Activated CD4-positive, alpha-beta T cell treated with anti-CD3 and anti-CD28 coated beads, Interleukin-2, amount 10 ng/mL, durations not matched to agents 7 days and 5 days (primary cell): ENCODE results near the gene PTPRN2. TPM values are rescaled to one million over a fixed set of nuclear protein-coding genes. Genes with fewer than 3 reads are reported as not detected.

Source experiments
- CTCF ChIA-PET: fragments of 350-600 bp; sonication (Branson Sonifier 250); formaldehyde crosslinking; loops from one replicate; lab custom pipeline; 2021; ENCODE audit warnings: antibody characterized with exemption; lab: Charles Lee
- POLR2A ChIA-PET: fragments of 350-600 bp; sonication (Branson Sonifier 250); formaldehyde crosslinking; loops from one replicate; lab custom pipeline; 2021; ENCODE audit warnings: antibody characterized with exemption; lab: Charles Lee
- DNase-seq: peaks from one replicate; pipeline ENCODE4 v3.0.0-alpha.2; 2020
- H3K27ac Mint-ChIP-seq: one replicate; pipeline ENCODE4 v1.8.0; 2021; ENCODE audit warnings: mild to moderate bottlenecking, moderate library complexity, mixed read lengths
- H3K27me3 Mint-ChIP-seq: one replicate; pipeline ENCODE4 v1.8.0; 2021; ENCODE audit warnings: mixed read lengths
- H3K36me3 Mint-ChIP-seq: one replicate; pipeline ENCODE4 v1.8.0; 2021; ENCODE audit warnings: low read depth, mixed read lengths
- H3K4me1 Mint-ChIP-seq: one replicate; pipeline ENCODE4 v1.8.0; 2021; ENCODE audit warnings: mixed read lengths
- H3K4me3 Mint-ChIP-seq: one replicate; pipeline ENCODE4 v1.8.0; 2021; ENCODE audit warnings: mild to moderate bottlenecking, moderate library complexity, mixed read lengths
- H3K9me3 Mint-ChIP-seq: one replicate; pipeline ENCODE4 v1.8.0; 2021; ENCODE audit warnings: mixed read lengths
- total RNA-seq, 2 experiments: library from RNA; stranded (reverse); gene quantifications; one replicate each; pipeline ENCODE4 v1.2.3, GENCODE V29; 2021

The PTPRN2 gene
- total RNA-seq, 2 experiments from 2014 or later: 2.6 to 2.7 TPM

DNA sequence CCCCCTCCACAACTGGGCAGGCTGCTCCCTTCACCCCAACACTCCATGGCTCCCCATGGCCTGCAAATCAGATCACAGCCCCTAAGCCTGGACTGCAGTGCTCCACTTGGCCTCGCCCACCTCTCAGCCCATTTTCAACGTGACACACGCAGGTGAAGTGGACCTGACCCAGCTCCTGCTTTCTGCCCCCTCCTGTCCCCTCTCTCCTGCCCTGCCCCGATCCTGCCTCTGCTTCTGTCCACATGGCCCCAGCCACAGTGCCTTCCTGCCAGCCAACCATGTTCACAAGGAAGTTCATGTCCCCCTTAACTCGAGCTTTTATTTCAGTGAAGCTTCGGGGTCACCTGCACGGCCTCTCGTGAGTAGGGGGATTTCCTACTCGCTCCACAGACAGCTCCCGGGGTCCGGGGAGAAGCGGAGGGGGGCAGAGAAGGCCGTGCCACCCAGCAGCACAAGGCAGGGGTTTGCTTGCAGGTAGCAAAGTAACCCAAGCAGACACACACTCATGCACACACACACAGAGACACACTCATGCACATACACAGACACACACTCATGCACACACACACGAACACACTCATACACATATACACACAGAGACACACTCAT lies 713.3 kb downstream of the PTPRN2 start:
- H3K27ac Mint-ChIP-seq: peak overlapping the region; percentile 41
- POLR2A ChIA-PET: no interaction called here

DNA sequence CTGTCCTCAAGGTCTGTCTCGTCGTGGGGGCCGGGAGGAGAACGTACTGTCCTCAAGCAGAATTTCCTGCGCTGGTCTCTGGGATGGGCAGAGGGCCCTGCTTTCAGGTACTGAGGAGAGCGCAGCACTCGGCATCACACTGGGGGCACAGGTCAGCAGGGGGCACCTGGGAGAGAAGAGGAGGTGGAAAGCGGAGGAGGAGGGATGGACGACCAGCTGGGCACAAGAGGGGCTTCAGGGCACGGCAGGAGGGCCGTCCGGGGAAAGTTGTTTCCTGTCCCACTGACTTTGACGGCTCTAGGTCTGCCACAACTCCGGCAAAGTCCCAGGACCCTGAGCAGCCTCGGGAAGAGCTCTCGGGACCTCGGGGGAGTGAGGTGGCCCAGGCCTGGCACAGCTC lies 714.0 kb downstream of the PTPRN2 start:
- H3K4me3 Mint-ChIP-seq: no peak overlapping the region
- no peak overlapping the region for H3K27ac Mint-ChIP-seq
- H3K36me3 Mint-ChIP-seq: no peaks in the 10 kb centered on the region
- peaks cover 23% of the 10 kb centered on the region for H3K4me1 Mint-ChIP-seq
- DNase-seq: no peak
- H3K9me3 Mint-ChIP-seq: peaks cover 6% of the 10 kb centered on the region
- H3K27me3 Mint-ChIP-seq: no peaks in the 10 kb centered on the region
- ChIA-PET POLR2A (no interaction called here), CTCF (interaction anchor here (0.8 to 1.4 kb wide), 2 partner anchors 435 to 444 kb away, joined by 3 read pairs; no protein-coding TSS in a partner anchor)

More for the DNA sequence above, 713.3 kb downstream of the PTPRN2 start:
- no peaks in the 10 kb centered on the region for H3K36me3 Mint-ChIP-seq
- H3K9me3 Mint-ChIP-seq: peaks cover 4% of the 10 kb centered on the region
- H3K4me3 Mint-ChIP-seq: peak overlapping the region; percentile 65
- peaks cover 23% of the 10 kb centered on the region for H3K4me1 Mint-ChIP-seq
- H3K27me3 Mint-ChIP-seq: no peaks in the 10 kb centered on the region
- no peak for DNase-seq
- CTCF ChIA-PET: interaction anchor here (0.8 to 1.4 kb wide), 2 partner anchors 436 to 445 kb away, joined by 3 read pairs; no protein-coding TSS in a partner anchor

DNA sequence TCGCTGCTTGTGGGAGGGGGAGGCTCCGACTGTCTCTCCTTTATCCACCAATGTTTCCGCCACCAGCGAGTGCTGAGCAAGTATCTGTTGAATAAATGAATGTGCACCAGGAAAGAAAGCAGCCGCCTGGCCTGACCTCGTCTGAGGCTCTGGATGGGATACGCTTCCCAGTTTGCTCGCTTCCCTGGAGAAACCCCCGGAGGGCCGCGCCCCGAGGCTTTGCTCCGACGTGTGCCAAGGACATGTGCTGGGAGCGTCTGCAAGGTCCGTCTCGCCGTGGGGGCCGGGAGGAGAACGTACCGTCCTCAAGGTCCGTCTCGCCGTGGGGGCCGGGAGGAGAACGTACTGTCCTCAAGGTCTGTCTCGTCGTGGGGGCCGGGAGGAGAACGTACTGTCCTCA lies 714.4 kb downstream of the PTPRN2 start:
- POLR2A ChIA-PET: no interaction called here
- Mint-ChIP-seq H3K36me3 (no peaks in the 10 kb centered on the region), H3K4me3 (no peak overlapping the region), H3K27me3 (no peaks in the 10 kb centered on the region), H3K9me3 (peaks cover 7% of the 10 kb centered on the region), H3K27ac (no peak overlapping the region), H3K4me1 (peaks cover 23% of the 10 kb centered on the region)
- CTCF ChIA-PET: no interaction called here
- no peak for DNase-seq

DNA sequence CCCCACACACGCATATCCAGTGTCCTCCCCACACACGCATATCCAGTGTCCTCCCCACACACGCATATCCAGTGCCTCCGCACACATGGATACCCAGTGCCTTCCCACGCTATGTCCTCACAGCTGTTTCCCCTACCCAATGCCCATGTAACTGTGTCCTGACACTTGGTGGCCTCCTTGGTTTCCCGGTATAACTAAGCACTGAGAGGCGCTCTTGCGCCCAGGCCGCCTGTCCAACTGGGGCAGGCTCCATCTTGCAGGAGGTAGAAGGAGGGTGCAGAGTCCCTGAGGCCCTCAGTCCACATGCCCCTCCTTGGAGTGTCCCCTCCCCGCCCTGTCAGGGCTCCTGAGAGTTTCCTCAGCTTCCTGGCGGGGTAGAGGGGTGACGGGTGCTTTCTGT lies 715.2 kb downstream of the PTPRN2 start:
- POLR2A ChIA-PET: no interaction called here
- Mint-ChIP-seq H3K27ac (no peak overlapping the region), H3K36me3 (no peaks in the 10 kb centered on the region), H3K4me1 (peaks cover 23% of the 10 kb centered on the region), H3K27me3 (no peaks in the 10 kb centered on the region), H3K9me3 (peaks cover 9% of the 10 kb centered on the region), H3K4me3 (no peak overlapping the region)
- CTCF ChIA-PET: no interaction called here
- no peak for DNase-seq

DNA sequence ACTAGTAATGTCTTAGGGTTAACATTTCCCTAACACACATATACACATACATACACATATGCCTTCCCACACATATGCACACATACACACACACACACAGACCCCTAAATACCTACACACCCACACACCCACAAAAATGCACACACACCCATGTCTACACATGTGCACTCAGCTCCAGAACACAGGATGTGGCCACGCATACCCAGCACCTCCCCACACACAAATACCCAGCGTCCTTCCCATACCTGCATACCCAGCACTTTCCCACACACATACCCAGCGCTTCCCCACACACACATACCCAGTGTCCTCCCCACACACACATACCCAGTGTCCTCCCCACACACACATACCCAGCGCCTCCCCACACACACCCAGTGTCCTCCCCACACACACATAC lies 715.9 kb downstream of the PTPRN2 start:
- Mint-ChIP-seq H3K4me1 (peaks cover 23% of the 10 kb centered on the region), H3K4me3 (no peak overlapping the region)

DNA sequence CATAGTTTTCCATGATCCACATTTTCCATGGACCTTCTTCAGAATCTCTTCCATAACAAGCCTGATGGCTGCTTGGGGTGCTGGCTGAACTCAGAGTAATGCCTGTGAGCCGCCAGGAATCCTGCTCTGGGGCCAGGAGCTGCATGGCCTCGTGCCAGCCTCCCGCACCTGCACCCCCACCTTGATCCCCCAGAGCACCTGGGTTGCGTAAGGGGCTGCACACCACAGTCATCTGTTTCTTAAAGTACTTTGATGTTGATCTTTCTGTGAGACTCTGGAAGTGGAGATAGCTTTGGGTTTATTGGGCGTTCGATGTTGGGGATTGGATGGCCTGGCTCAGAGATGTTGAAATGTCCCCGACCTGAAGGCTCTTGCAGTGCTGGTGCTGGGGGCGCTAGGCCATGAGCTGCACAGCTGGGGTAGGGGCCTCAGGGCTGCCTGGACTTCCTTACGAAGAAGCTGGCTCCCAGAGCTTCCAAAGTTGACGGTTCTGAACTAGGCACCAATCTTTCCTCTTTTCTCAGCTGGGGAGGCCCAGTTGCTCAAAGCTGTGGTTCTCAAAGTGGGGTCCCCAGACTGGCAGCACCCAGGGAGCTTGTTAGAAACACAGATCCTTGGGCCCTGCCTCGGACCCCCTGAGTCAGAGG lies 716.9 kb downstream of the PTPRN2 start:
- Mint-ChIP-seq H3K36me3 (no peaks in the 10 kb centered on the region), H3K4me3 (no peak overlapping the region), H3K27me3 (no peaks in the 10 kb centered on the region), H3K4me1 (peaks cover 23% of the 10 kb centered on the region), H3K9me3 (peaks cover 10% of the 10 kb centered on the region), H3K27ac (no peak overlapping the region)
- no peak for DNase-seq
- CTCF ChIA-PET: no interaction called here
- POLR2A ChIA-PET: no interaction called here

More for the DNA sequence above, 715.9 kb downstream of the PTPRN2 start:
- CTCF ChIA-PET: no interaction called here
- POLR2A ChIA-PET: no interaction called here
- Mint-ChIP-seq H3K36me3 (no peaks in the 10 kb centered on the region), H3K27me3 (no peaks in the 10 kb centered on the region), H3K9me3 (peaks cover 10% of the 10 kb centered on the region), H3K27ac (peak overlapping the region; percentile 0)
- peak; percentile 19 for DNase-seq

DNA sequence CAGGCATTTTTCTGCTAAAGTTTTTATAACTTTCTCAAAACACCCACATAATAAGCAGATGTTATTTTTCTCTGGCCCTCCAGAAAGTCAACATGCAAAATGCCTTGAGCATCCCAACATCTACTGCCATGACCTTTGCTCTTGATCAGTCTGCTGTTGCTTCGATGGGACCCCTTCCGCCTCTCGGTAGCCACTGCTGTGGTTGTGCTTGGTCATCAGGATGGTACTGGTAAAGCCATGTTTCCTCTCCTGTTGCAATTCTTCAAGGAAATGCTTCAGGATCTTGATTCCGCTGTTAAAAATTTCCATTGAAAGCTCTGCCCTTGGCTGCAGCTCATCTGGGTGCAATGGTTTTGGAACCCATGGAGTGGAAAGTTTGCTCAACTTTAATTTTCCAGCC lies 717.8 kb downstream of the PTPRN2 start:
- no peaks in the 10 kb centered on the region for H3K36me3 Mint-ChIP-seq
- peaks cover 18% of the 10 kb centered on the region for H3K4me1 Mint-ChIP-seq
- no peaks in the 10 kb centered on the region for H3K27me3 Mint-ChIP-seq
- no peak overlapping the region for H3K4me3 Mint-ChIP-seq
- ChIA-PET CTCF (no interaction called here), POLR2A (no interaction called here)
- no peak for DNase-seq
- peaks cover 10% of the 10 kb centered on the region for H3K9me3 Mint-ChIP-seq
- H3K27ac Mint-ChIP-seq: no peak overlapping the region

DNA sequence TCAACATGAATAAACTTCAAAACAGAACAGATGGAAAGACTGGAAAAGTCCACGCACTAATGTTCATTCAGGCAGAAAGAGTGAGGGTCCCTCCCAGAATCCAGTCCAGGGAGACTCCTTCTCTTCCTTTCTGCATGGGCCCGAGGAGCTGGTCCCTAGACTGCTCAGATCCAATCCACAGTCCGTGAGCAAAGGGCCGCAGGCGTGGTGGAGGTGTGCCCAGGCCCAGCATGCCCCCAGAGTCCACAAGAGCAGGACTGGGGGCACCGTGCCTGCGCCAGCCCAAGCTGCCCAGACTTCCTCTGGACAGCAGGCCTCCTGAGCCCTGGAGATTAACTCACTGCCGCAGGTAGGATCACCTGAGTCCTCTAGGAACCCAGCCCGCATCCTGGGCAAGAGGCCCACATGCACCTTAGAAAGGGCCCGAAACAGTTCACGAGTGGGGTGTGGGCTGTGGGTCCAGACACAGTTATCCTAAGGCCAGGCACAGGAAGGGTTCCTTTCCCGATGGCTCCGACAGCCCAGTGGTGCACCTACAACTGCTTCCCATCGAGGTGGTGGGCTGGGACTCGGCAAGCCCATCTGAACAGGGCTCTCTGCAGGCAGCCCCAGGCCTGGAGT lies 719.8 kb downstream of the PTPRN2 start:
- no peak overlapping the region for H3K4me3 Mint-ChIP-seq
- H3K36me3 Mint-ChIP-seq: no peaks in the 10 kb centered on the region
- H3K27me3 Mint-ChIP-seq: no peaks in the 10 kb centered on the region
- H3K27ac Mint-ChIP-seq: no peak overlapping the region
- DNase-seq: no peak
- H3K9me3 Mint-ChIP-seq: peaks cover 10% of the 10 kb centered on the region
- POLR2A ChIA-PET: no interaction called here
- CTCF ChIA-PET: no interaction called here
- peaks cover 12% of the 10 kb centered on the region for H3K4me1 Mint-ChIP-seq

DNA sequence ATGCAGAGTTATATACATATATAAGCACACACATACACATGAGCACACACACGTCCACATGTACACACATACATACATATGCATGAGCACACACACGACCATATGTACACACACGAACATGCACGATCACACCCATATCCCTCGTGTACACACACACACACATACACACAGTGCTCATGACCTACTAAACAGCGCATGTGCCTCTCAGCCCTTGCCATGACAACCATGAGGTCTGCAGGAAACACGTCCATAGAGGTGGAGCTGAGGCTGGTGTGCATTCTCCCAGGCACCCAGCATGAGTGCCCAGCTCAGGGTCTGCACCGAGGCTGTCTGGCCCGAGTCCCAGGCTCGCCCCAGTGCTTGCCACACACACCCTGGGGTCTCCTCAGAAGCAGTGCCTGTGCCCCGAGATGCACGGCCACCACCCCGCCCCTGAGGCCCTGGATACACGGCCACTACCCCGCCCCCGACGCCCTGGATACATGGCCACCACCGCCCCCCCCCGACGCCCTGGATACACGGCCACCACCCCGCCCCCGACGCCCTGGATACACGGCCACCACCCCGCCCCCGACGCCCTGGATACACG lies 721.2 kb downstream of the PTPRN2 start:
- no peaks in the 10 kb centered on the region for H3K27me3 Mint-ChIP-seq
- no peak overlapping the region for H3K4me3 Mint-ChIP-seq
- H3K9me3 Mint-ChIP-seq: peaks cover 10% of the 10 kb centered on the region
- H3K4me1 Mint-ChIP-seq: peaks cover 2% of the 10 kb centered on the region
- H3K27ac Mint-ChIP-seq: no peak overlapping the region
- ChIA-PET POLR2A (no interaction called here), CTCF (no interaction called here)
- DNase-seq: no peak
- no peaks in the 10 kb centered on the region for H3K36me3 Mint-ChIP-seq

DNA sequence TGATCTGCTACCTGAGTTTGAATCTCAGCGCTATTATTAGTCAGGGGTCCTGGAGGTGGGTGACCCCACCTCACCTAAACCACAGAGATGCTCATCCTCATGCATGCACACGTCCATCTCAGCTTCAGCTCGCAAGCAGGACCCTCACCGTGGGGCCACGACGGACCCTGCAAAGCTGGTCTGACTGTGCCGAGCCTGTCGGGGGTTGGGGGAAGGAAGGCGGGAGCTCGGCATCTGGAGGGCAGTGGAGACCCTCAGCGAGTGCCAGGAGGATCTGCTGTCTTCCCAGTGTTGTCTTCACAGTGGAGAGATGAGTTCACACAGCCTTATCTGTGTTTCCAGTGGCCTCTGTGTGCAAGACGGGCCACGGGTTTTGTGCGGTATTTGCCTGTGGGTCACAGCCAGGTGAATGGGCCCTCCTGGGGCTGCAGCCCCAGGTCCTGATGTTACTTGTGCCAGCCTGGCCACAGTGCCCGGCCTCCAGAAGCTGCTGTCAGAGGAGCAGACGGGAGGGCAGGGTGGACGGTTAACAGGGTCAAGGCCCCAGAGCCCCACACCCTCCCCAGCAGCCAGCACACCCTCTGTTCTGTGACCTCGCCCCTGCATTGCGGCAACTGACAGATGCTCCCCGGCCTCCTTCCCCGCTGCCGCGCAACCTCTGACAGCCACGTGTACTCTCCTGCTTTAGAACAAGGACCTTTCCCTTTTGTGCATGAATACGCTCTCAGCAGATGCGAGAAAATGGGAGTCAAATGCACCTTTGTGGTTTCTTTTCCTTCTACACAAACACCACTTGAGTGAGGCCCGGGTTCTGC lies 722.1 kb downstream of the PTPRN2 start:
- no peak overlapping the region for H3K4me3 Mint-ChIP-seq
- no peaks in the 10 kb centered on the region for H3K4me1 Mint-ChIP-seq
- H3K27ac Mint-ChIP-seq: no peak overlapping the region
- H3K9me3 Mint-ChIP-seq: peaks cover 10% of the 10 kb centered on the region
- ChIA-PET CTCF (interaction anchor here (2.0 kb wide), 1 partner anchor 16 kb away, joined by 5 read pairs; no protein-coding TSS in a partner anchor), POLR2A (no interaction called here)
- no peak for DNase-seq
- no peaks in the 10 kb centered on the region for H3K27me3 Mint-ChIP-seq
- H3K36me3 Mint-ChIP-seq: no peaks in the 10 kb centered on the region

DNA sequence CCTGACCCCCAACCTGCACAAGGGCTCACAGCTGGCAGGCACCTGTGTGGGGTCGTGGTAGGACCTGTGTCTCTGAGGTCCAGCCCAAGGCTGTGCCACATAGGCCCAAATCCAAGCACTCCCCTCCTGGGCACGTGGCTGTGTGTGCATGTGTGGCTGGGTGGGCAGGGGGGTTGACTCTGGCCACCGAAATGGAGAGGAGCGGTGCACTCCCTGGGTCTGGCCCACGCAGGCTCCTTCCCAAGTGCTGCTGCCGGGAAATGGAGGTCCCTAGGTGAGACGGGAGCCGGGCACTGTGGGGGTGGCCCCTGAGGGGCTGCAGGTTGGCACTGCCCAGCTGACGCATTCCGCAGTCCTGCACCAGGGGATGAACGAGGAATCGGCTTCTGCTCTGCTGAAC lies 722.7 kb downstream of the PTPRN2 start:
- Mint-ChIP-seq H3K4me1 (no peaks in the 10 kb centered on the region), H3K4me3 (no peak overlapping the region), H3K9me3 (peaks cover 6% of the 10 kb centered on the region), H3K36me3 (no peaks in the 10 kb centered on the region), H3K27ac (no peak overlapping the region), H3K27me3 (no peaks in the 10 kb centered on the region)
- ChIA-PET CTCF (interaction anchor here (2.0 kb wide), 1 partner anchor 15 kb away, joined by 5 read pairs; no protein-coding TSS in a partner anchor), POLR2A (no interaction called here)
- no peak for DNase-seq
